Smooth muscle cell (in vitro differentiated cells): ENCODE measurements around the gene FMNL2. TPM values are rescaled to one million over a fixed set of nuclear protein-coding genes. Genes with fewer than 3 reads are reported as not detected.

Experiments used
- DNase-seq: peaks from one replicate; lab custom pipeline; 2025; ENCODE audit not compliant: unreplicated experiment; lab: John Stamatoyannopoulos, UW
- H2AFZ ChIP-seq: fragments of 200-600 bp; sonication (generic); 2 replicates; pipeline ENCODE4 v1.6.0; 2016; ENCODE audit warnings: antibody characterized with exemption, low read depth, mild to moderate bottlenecking
- H3F3A ChIP-seq: fragments of 200-600 bp; sonication (generic); 2 replicates; pipeline ENCODE4 v1.6.0; 2017; ENCODE audit warnings: antibody characterized with exemption, low read depth
- H3K27ac ChIP-seq: fragments of 200-600 bp; sonication (generic); 2 replicates; pipeline ENCODE4 v1.5.1; 2016; ENCODE audit warnings: low read depth, mild to moderate bottlenecking
- H3K27me3 ChIP-seq: fragments of 200-600 bp; sonication (generic); 2 replicates; pipeline ENCODE4 v1.6.1; 2016; ENCODE audit warnings: low read depth, mild to moderate bottlenecking
- H3K36me3 ChIP-seq: fragments of 200-600 bp; sonication (generic); 2 replicates; pipeline ENCODE4 v1.5.1; 2016; ENCODE audit warnings: low read depth
- H3K4me1 ChIP-seq: fragments of 200-600 bp; sonication (generic); 2 replicates; pipeline ENCODE4 v1.5.1; 2016; ENCODE audit warnings: low read depth
- H3K4me2 ChIP-seq: fragments of 200-600 bp; sonication (generic); 2 replicates; pipeline ENCODE4 v1.6.0; 2016; ENCODE audit warnings: mild to moderate bottlenecking
- H3K4me3 ChIP-seq: fragments of 200-600 bp; sonication (generic); 2 replicates; pipeline ENCODE4 v1.5.1; 2016; ENCODE audit warnings: mild to moderate bottlenecking
- H3K79me2 ChIP-seq: fragments of 200-600 bp; sonication (generic); 2 replicates; pipeline ENCODE4 v1.6.0; 2016; ENCODE audit warnings: low read depth, mild to moderate bottlenecking
- H3K9ac ChIP-seq: fragments of 200-600 bp; sonication (generic); 2 replicates; pipeline ENCODE4 v1.6.0; 2016; ENCODE audit warnings: low read depth
- H3K9me3 ChIP-seq: fragments of 200-600 bp; sonication (generic); replicated peaks from 2 replicates; pipeline ENCODE4 v1.5.1; 2016; ENCODE audit warnings: low read depth
- H4K20me1 ChIP-seq: fragments of 200-600 bp; sonication (generic); 2 replicates; pipeline ENCODE4 v1.6.0; 2016; ENCODE audit warnings: low read depth
- WGBS: methylation state at CpG from one replicate; pipeline ENCODE4 v1.1.7; 2016; ENCODE audit warnings: low lambda C conversion rate; 5-methylcytosine and 5-hydroxymethylcytosine counted together
- polyA plus RNA-seq: library from polyadenylated mRNA; unstranded; fragments of >200 nt; fragmentation: Nextera tagmentation; extraction: Ambion mirVana; gene quantifications from 2 replicates; pipeline ENCODE4 v1.2.1, GENCODE V29; 2016
- total RNA-seq: library from RNA; depleted of rRNA; stranded (reverse); fragments of >200 nt; gene quantifications from 2 replicates; pipeline ENCODE4 v1.2.3, GENCODE V29; 2014
- TF ChIP-seq, protein P1 (sequence below): fragments of 200-600 bp; sonication (generic); IDR thresholded peaks from 2 replicates; pipeline ENCODE4 v1.5.1; 2017; ENCODE audit warnings: borderline replicate concordance, mild to moderate bottlenecking, antibody characterized with exemption; ENCODE audit not compliant: insufficient read depth, poor library complexity, severe bottlenecking

FMNL2 gene
- total and polyA plus RNA-seq, 2 experiments from 2014 or later: 7.4 to 37.3 TPM

DNA sequence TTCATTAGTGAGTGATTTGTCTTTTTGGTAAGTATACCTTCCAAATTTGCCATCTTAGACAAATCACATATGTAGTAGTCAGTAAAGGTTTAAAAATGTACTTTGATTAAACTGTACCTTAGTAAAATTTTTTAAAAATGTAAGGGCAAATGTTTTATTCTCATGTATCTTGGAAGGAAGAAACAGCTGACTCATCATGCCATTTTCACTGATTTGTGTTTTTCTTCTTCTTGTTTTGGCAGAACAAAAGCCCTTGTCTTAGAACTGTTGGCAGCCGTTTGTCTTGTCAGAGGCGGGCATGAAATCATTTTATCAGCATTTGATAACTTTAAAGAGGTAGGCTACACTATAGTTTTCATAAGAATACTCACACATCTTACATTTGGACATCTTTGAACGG lies 245.7 kb downstream of the FMNL2 start:
- Histone ChIP-seq H4K20me1 (no peaks in the 10 kb centered on the region), H3K36me3 (no peaks in the 10 kb centered on the region), H3K27ac (no peak overlapping the region), H3K27me3 (no peaks in the 10 kb centered on the region), H3K4me2 (no peak overlapping the region), H3K4me3 (no peak overlapping the region), H3K4me1 (peaks cover 4% of the 10 kb centered on the region), H3K9ac (no peak overlapping the region), H2AFZ (no peak overlapping the region), H3F3A (no peaks in the 10 kb centered on the region), H3K9me3 (no peaks in the 10 kb centered on the region), H3K79me2 (no peaks in the 10 kb centered on the region)
- WGBS: 86% methylated on average over 3 of the region's 3 CpGs
- TF ChIP-seq, protein P1, sequence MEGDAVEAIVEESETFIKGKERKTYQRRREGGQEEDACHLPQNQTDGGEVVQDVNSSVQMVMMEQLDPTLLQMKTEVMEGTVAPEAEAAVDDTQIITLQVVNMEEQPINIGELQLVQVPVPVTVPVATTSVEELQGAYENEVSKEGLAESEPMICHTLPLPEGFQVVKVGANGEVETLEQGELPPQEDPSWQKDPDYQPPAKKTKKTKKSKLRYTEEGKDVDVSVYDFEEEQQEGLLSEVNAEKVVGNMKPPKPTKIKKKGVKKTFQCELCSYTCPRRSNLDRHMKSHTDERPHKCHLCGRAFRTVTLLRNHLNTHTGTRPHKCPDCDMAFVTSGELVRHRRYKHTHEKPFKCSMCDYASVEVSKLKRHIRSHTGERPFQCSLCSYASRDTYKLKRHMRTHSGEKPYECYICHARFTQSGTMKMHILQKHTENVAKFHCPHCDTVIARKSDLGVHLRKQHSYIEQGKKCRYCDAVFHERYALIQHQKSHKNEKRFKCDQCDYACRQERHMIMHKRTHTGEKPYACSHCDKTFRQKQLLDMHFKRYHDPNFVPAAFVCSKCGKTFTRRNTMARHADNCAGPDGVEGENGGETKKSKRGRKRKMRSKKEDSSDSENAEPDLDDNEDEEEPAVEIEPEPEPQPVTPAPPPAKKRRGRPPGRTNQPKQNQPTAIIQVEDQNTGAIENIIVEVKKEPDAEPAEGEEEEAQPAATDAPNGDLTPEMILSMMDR: no peak
- no peak for DNase-seq

DNA sequence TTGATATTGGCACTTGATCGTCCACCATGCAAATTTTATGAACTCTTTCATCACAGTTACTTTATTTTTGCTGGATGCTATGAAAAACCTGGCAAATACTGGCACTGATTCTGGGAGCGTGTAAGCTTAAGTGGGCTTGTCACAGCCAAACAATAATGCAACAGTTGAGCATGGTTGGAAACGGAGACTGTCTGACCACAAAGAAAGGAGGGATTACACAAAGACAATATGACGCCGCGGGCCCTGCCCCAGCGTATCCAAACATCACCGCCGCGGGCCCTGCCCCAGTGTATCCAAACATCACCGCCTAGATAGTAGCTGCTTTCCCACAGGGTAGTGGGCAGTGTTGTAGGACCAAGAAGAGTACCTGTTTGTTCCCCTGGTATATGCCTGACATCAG lies 246.4 kb downstream of the FMNL2 start:
- H3K4me2 ChIP-seq: no peak overlapping the region
- no peaks in the 10 kb centered on the region for H3K27me3 ChIP-seq
- no peak for DNase-seq
- no peaks in the 10 kb centered on the region for H3K79me2 ChIP-seq
- no peak overlapping the region for H3K4me3 ChIP-seq
- no peaks in the 10 kb centered on the region for H3K9me3 ChIP-seq
- WGBS: 86% methylated on average over 11 of the region's 11 CpGs
- no peak overlapping the region for H2AFZ ChIP-seq
- H3K27ac ChIP-seq: no peak overlapping the region
- no peaks in the 10 kb centered on the region for H3F3A ChIP-seq
- no peaks in the 10 kb centered on the region for H3K36me3 ChIP-seq
- no peak overlapping the region for H3K9ac ChIP-seq
- no peaks in the 10 kb centered on the region for H4K20me1 ChIP-seq
- H3K4me1 ChIP-seq: peaks cover 4% of the 10 kb centered on the region
- TF ChIP-seq, protein P1: no peak

DNA sequence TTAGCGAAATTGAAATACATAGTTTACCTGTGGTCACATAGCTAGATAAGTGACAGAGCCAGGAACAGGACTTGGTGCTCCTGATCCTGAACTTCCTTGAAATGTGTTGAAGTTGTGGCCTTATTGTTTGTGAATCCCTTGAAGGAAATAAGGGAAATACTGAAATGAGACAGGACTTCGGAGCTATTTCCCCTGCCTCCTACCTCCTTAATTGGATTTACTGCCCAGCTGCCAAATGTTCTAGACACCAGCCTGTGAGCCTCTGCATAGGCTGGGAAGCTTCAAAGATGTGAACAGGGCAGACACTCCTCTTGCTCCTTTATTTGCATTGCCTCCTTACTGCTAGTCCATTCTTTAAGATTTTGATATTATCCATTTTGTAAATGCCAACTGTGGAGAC lies 247.1 kb downstream of the FMNL2 start:
- H3K9me3 ChIP-seq: no peaks in the 10 kb centered on the region
- DNase-seq: no peak
- H2AFZ ChIP-seq: no peak overlapping the region
- TF ChIP-seq, protein P1: no peak
- no peaks in the 10 kb centered on the region for H3K27me3 ChIP-seq
- no peak overlapping the region for H3K4me3 ChIP-seq
- no peaks in the 10 kb centered on the region for H3F3A ChIP-seq
- H3K79me2 ChIP-seq: no peaks in the 10 kb centered on the region
- H3K27ac ChIP-seq: no peak overlapping the region
- 85% methylated on average over 2 of the region's 2 CpGs for WGBS
- H3K4me2 ChIP-seq: no peak overlapping the region
- H4K20me1 ChIP-seq: no peaks in the 10 kb centered on the region
- H3K9ac ChIP-seq: no peak overlapping the region
- peaks cover 4% of the 10 kb centered on the region for H3K4me1 ChIP-seq
- no peaks in the 10 kb centered on the region for H3K36me3 ChIP-seq

DNA sequence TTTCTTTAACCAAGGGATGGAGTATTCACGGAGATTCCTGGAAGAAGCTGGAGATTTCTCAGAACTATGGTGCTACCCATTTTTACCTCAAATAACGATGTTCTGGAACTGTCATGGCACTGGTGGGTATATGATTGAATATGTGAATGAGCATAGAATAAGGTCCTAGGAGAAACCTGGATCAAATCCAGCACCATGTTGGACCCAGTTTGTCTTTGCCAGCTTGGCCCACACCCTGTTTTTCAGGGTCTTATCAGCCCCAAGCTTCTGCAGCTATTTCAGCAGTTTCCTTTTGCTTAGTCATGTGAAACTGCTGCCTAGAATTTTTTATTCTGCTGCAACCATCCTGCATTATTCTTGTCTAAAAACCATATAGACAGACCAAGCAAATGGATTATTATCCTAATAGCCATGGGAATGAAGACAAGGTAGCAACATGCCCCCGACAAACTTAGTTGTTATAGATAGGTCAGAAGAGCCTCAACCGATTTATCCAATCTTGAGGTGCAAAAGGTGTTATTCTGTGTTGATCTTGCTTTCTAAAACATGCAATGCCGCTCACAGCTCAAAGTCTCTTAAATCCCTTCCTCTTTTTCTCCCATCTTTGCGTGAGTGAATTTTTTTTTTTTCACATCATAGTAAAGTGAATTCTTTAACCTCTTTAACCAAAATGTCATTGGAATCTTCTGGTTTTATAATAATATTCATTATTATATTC lies 248.7 kb downstream of the FMNL2 start:
- H3K27me3 ChIP-seq: no peaks in the 10 kb centered on the region
- WGBS: 94% methylated on average over 6 of the region's 6 CpGs
- TF ChIP-seq, protein P1: no peak

More for the DNA sequence above, 248.7 kb downstream of the FMNL2 start:
- no peaks in the 10 kb centered on the region for H3K9me3 ChIP-seq
- peak overlapping the region; percentile 32 for H3K4me2 ChIP-seq
- H3K79me2 ChIP-seq: no peaks in the 10 kb centered on the region
- H3F3A ChIP-seq: no peaks in the 10 kb centered on the region
- no peak overlapping the region for H3K9ac ChIP-seq
- H2AFZ ChIP-seq: no peak overlapping the region
- no peak for DNase-seq
- peaks cover 4% of the 10 kb centered on the region for H3K4me1 ChIP-seq
- H3K27ac ChIP-seq: no peak overlapping the region
- no peak overlapping the region for H3K4me3 ChIP-seq
- no peaks in the 10 kb centered on the region for H3K36me3 ChIP-seq
- no peaks in the 10 kb centered on the region for H4K20me1 ChIP-seq
